Tibial artery (tissue), 4 donors: ENCODE results near the gene MRPS27.
A peak's percentile ranks its signal among the peaks of the same experiment; 100 is the strongest.

Experiments used
- DNase-seq, 2 donors: peaks; one replicate each; pipeline ENCODE4 v3.0.0-alpha.2; 2019
- H3K27ac ChIP-seq, 2 donors: fragments of 200-600 bp; sonication (generic) in 1 of 2; 1 replicate in 1 of 2; 2 replicates in 1 of 2; pipeline ENCODE4 v1.5.1; 2018 to 2019; ENCODE audit warnings: mild to moderate bottlenecking in 1 of 2
- H3K27me3 ChIP-seq, 2 donors: fragments of 200-600 bp; sonication (generic) in 1 of 2; one replicate each; pipeline versions ENCODE4 v1.5.1 to v1.6.0; 2016 to 2019
- H3K36me3 ChIP-seq, 3 donors: fragments of 200-600 bp; sonication (generic) in 2 of 3; one replicate each; pipeline ENCODE4 v1.5.1; 2016 to 2019; ENCODE audit warnings: mild to moderate bottlenecking in 2 of 3
- H3K4me1 ChIP-seq, 4 donors: fragments of 200-600 bp; sonication (generic) in 2 of 4; 1 replicate in 3 of 4; 2 replicates in 1 of 4; pipeline ENCODE4 v1.5.1; 2016 to 2019
- H3K4me3 ChIP-seq, 2 donors: fragments of 200-600 bp; sonication (generic) in 1 of 2; 1 replicate in 1 of 2; 2 replicates in 1 of 2; pipeline ENCODE4 v1.5.1; 2018 to 2019; ENCODE audit warnings: mild to moderate bottlenecking in 2 of 2
- H3K9me3 ChIP-seq, 3 donors: fragments of 200-600 bp; sonication (generic) in 1 of 3; one replicate each; pipeline ENCODE4 v1.5.1; 2016 to 2019
- CTCF ChIP-seq, 2 experiments: fragments of 200-600 bp in 1 of 2; fragments of 450-650 bp in 1 of 2; IDR thresholded peaks; one replicate each; pipeline ENCODE4 v1.5.1; 2017 to 2019; ENCODE audit warnings: antibody characterized with exemption in 2 of 2, mild to moderate bottlenecking in 1 of 2, moderate library complexity in 1 of 2
- intact Hi-C: fragments of 100-400 bp; cut with DNase I; formaldehyde crosslinking; loops from one replicate; pipeline ENCODE4 v1.15.0; 2023; ENCODE audit warnings: low total_unique reads

The MRPS27 gene

GRCh38 chr5:72245951-72246532 is 74.0 kb downstream of the MRPS27 start:
- no peaks in the 10 kb centered on the region for H3K36me3 ChIP-seq
- intact Hi-C loops: no loop called here
- no peaks in the 10 kb centered on the region for H3K9me3 ChIP-seq
- H3K4me3 ChIP-seq: no peak overlapping the region
- peak overlapping the region; percentile 76 to 78 for H3K27ac ChIP-seq
- DNase-seq: no peak
- no peaks in the 10 kb centered on the region for H3K27me3 ChIP-seq
- H3K4me1 ChIP-seq: peaks cover 0 to 76% (median 43%) of the 10 kb centered on the region in 4 donors
- TF ChIP-seq CTCF (IDR thresholded peaks at IDR 0.05): no peak

- peaks cover 0 to 71% (median 39%) of the 10 kb centered on the region in 4 donors for H3K4me1 ChIP-seq
- H3K9me3 ChIP-seq: no peaks in the 10 kb centered on the region
- peak overlapping the region; percentile 76 to 78 for H3K27ac ChIP-seq
- H3K36me3 ChIP-seq: no peaks in the 10 kb centered on the region
- no peaks in the 10 kb centered on the region for H3K27me3 ChIP-seq
- TF ChIP-seq CTCF (IDR thresholded peaks at IDR 0.05): no peak
- no peak overlapping the region for H3K4me3 ChIP-seq
- intact Hi-C loops: no loop called here
- DNase-seq: no peak
These were observed 74.5 kb downstream of the MRPS27 start for GRCh38 chr5:72245546-72245945.

- H3K4me3 ChIP-seq: no peak overlapping the region
- no peaks in the 10 kb centered on the region for H3K9me3 ChIP-seq
- no peaks in the 10 kb centered on the region for H3K27me3 ChIP-seq
- TF ChIP-seq CTCF (IDR thresholded peaks at IDR 0.05): peak; percentile 22 to 32
- H3K27ac ChIP-seq: peak overlapping the region; percentile 76 to 78
- peaks cover 0 to 68% (median 39%) of the 10 kb centered on the region in 4 donors for H3K4me1 ChIP-seq
- DNase-seq: no peak
- H3K36me3 ChIP-seq: no peaks in the 10 kb centered on the region
- intact Hi-C loops: no loop called here
These were observed 75.1 kb downstream of the MRPS27 start for GRCh38 chr5:72244862-72245371.

GRCh38 chr5:72243706-72244105 is 76.3 kb downstream of the MRPS27 start:
- Histone ChIP-seq H3K27me3 (no peaks in the 10 kb centered on the region), H3K4me3 (no peak overlapping the region), H3K4me1 (peaks cover 0 to 63% (median 36%) of the 10 kb centered on the region in 4 donors), H3K36me3 (no peaks in the 10 kb centered on the region), H3K9me3 (no peaks in the 10 kb centered on the region), H3K27ac (peak overlapping the region; percentile 76 to 78)
- no peak for DNase-seq
- no peak for TF ChIP-seq CTCF (IDR thresholded peaks at IDR 0.05)
- intact Hi-C loops: no loop called here

- Histone ChIP-seq H3K9me3 (no peaks in the 10 kb centered on the region), H3K27ac (peak overlapping the region; percentile 38 to 76), H3K4me3 (no peak overlapping the region), H3K4me1 (peaks cover 0 to 55% (median 32%) of the 10 kb centered on the region in 4 donors), H3K36me3 (no peaks in the 10 kb centered on the region), H3K27me3 (no peaks in the 10 kb centered on the region)
- TF ChIP-seq CTCF (IDR thresholded peaks at IDR 0.05): no peak
- DNase-seq: no peak
- intact Hi-C loops: no loop called here
These were observed 77.1 kb downstream of the MRPS27 start for GRCh38 chr5:72242796-72243475.
